NCI-H2107 (cell line): ENCODE results near the gene SLC8B1.
A peak's percentile ranks its signal among the peaks of the same experiment; 100 is the strongest.

ENCODE experiments used
- DNase-seq: peaks from one replicate; lab custom pipeline; 2025; lab: John Stamatoyannopoulos, UW

The SLC8B1 gene

DNA sequence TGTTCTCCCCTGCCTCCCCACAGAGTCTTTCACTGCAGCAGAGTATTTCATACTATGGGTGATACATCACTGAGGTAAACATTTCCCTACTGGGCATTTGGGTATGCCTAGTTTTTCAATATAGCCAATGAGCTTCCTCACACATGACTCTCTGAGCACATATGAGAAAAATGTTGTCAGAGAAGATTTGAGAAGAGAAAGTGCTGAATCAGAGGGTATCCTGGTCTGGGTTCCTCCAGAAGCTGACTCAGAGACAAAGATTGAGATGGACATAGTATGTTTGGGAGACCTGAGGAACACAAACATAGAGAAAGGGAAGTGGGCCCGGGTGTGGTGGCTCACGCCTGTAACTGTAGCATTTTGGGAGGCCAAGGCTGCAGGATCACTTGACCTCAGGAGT lies 12.6 kb downstream of the SLC8B1 start:
- no peak for DNase-seq

- no peak for DNase-seq
Observed at GRCh38 chr12:113320401-113320800, 14.5 kb downstream of the SLC8B1 start.

DNA sequence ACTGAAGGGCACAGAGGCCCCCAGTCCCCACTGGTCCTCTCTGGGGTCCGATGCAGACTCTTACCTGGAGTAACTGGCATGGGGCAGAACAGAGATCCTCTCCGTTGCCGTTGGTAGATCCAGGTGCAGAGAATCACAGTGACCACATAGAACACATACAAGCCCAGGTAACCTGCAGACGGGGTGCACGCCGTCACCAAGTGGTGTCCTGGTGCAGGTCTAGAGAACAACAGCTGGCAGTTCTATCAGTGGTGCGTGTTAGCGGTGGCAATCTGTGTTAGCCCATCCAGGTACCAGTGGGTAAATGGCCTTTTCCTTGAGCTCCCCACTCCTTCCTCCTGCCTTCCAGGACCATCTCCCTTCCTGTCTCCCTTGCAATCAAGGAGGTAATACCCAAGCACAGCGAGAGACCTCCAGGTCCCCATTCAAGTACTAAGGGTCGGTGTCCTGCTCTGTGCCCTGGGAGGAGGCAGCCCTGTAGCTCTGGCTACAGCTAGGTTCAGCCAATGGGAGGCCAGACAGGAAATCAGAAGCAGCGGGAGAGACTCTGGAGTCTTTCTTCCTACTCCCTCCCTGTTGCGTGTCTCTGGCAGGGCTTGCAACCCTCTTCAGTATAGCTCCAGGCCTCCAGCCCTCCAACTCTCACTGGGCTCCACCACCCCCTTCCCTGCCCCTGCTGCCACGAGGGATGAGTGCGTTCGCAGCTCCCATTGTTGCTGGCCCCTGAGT lies 15.8 kb downstream of the SLC8B1 start:
- no peak for DNase-seq

- no peak for DNase-seq
Observed at GRCh38 chr12:113318046-113318656, 16.8 kb downstream of the SLC8B1 start.

DNA sequence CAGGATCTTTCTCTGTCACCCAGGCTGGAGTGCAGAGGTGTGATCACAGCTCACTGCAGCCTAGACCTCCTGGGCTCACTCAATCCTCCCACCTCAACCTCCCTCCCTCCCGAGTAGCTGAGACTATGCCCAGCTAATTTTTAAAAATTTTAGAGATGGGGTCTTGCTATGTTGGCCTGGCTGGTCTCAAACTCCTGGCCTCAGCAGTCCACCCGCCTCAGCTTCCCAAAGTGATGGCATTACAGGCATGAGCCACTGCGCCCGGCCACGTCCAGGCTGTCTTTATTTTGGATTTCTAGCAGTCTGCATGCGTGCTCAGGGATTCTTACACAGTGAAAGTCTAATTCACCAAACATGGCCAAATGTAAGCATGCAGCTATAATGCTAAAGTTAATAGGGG lies 17.8 kb downstream of the SLC8B1 start:
- no peak for DNase-seq

- no peak for DNase-seq
Observed at GRCh38 chr12:113316155-113316554, 18.8 kb downstream of the SLC8B1 start.

DNA sequence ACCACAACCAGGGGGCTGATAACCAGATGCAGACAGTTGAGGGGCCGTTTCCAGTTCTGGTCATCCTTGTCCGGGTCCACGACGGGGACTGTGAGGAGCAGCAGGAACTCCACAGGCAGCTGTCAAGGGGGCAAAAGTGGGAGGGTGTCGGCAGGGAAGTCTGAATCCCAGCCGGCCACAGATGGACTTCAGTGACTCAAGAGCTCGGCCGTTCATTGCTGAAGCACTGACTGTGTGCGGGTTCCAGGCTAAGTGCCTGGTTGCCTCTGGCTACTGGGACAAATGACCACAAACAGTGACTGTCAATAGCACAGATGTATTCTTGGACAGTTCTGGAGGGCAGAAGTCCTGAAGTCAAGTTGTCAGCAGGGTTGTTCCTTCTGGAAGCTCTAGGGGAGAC lies 19.6 kb downstream of the SLC8B1 start:
- DNase-seq = no peak

GRCh38 chr12:113314121-113314529 lies 20.8 kb downstream of the SLC8B1 start:
- DNase-seq = no peak

DNA sequence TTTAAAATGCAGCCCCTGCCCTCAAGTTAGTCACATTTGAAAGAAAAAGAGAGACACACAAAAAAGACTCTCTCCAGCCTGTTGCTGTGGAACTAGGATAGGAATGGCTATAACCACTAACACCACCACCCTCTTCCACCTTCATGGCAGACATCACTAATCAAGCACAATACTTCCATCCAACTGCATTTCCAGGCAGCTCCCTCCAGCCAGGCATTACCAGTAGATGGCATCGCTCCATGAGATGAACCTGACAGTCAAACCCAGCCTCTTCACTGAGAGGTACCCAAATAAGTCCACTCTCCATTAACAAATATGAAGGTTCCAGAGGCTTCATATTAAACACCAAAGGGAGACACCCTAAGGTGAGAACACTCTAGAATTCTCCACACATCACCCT lies 24.4 kb downstream of the SLC8B1 start:
- no peak for DNase-seq

GRCh38 chr12:113306382-113306781 lies 28.5 kb downstream of the SLC8B1 start:
- no peak for DNase-seq

DNA sequence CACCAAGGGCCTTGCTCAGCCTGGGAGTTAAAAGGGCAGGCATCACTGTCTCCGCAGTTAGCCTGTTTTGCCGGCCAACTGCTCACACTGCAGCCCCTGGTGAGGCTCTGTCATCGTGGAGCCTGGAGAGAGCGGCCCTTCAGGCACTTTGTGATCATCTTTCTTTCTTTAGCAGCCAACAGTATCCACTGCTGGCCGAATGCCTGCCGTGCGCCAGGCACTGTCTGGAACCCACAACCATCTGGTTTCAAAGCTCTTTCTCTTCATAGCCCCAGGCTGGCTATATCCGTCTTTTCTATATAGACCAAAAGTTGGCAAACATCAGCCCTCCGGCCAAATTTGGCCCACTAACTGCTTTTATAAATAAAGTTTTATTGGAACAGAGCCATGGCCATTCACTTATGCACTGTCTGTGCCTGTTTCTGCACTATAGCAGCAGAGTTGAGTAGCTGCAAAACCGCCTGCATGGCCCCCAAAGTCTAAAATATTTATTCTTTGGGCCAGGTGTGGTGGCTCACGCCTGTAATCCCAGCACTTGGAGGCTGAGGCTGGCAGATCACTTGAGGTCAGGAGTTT lies 29.5 kb downstream of the SLC8B1 start:
- DNase-seq = no peak

DNA sequence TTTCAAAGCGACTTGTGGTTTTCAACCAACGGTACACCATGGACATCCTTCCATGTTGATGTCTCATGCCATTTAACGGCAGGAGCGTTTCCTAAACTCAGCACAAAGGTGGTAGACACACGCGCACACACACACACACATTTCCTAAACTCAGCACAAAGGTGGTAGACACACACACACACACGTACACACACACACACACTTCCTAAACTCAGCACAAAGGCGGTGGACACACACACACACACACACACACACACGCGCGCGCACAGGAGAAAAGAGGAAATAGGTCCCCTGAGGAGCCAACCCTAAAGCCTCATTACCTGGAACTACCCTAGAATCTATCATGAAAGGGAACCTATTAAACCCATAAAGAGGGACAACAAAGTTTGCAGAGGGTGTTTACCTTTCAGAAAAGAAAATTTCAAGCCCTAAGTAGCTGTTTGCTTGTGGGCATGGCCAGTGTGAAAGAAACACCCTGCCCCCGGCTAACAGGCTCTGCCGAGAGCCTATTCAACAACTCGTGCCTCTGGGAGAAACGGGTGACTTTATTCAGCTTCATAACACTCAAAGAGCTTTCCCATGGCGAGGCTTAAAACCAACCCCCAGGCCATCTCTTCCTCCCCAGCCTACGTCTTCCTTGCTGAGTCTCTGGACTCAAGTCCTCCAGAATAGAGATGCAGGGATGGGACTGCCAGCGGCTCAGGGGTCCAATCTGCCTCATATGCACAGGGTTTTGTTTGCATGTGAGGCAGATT lies 31.8 kb downstream of the SLC8B1 start:
- DNase-seq = no peak

GRCh38 chr12:113302466-113302865 lies 32.4 kb downstream of the SLC8B1 start:
- no peak for DNase-seq

- no peak for DNase-seq
Observed at GRCh38 chr12:113301811-113302210, 33.1 kb downstream of the SLC8B1 start.

DNA sequence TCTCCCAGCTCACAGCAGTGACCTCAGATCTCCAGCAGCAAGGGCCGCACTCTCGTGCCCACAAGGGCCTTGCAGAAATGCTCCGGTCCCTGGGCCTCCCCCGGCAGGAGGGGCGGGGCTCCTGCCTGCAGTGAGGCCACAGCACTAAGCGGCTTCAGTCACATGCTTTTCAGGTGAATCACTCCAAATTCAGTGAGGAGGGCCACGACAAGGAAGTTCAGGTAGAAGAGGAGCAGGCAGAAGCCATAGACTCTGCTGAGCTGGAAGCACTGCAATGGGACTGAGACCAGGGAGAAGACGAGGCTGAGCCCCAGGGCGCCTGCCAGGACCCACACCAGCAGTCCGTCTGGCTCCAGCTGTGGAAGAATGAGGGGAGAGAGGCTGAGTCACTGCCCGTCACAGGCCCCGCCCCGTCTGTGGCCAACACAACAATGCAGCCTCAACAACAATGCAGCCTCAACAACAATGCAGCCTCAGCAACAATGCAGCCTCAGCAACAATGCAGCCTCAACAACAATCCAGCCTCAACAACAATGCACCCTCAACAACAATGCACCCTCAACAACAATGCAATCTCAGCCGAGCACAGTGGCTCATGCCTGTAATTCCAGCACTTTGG lies 35.2 kb downstream of the SLC8B1 start:
- no peak for DNase-seq

DNA sequence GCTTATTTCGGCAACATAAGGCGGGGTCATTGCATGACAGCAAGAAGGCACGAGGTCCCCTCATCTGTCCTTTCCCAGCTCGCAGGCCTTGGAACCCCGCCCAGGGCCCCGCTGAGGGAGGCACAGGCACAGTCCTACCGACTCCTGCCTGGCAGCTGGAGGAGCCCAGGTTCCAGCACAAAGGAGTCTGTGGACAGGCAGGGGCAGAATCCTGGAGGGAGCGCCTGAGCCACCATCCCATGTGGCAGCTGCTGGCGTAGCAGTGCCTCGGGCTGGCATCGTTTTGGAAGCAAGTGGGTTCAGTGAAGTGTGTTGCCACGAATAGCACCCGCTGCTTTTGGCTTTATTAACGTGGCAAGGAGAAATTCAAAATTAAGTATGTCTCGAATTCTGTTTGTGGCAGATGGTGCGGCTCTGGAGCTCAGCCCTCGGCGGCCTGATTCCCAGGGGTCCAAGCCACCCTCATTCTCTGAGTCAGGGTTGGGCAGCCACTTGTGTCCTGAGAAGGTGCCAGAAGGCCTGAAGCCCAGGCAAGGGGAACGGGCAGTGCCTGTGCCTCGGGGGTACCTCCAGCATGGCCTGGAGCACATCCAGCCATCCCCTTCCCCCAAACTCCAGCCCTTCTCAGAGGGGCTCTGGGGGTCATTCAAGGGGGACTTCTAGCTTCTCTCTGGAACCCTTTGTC lies 35.9 kb downstream of the SLC8B1 start:
- DNase-seq = peak; percentile 80

- no peak for DNase-seq
Observed at GRCh38 chr12:113298472-113298817, 36.5 kb downstream of the SLC8B1 start.

DNA sequence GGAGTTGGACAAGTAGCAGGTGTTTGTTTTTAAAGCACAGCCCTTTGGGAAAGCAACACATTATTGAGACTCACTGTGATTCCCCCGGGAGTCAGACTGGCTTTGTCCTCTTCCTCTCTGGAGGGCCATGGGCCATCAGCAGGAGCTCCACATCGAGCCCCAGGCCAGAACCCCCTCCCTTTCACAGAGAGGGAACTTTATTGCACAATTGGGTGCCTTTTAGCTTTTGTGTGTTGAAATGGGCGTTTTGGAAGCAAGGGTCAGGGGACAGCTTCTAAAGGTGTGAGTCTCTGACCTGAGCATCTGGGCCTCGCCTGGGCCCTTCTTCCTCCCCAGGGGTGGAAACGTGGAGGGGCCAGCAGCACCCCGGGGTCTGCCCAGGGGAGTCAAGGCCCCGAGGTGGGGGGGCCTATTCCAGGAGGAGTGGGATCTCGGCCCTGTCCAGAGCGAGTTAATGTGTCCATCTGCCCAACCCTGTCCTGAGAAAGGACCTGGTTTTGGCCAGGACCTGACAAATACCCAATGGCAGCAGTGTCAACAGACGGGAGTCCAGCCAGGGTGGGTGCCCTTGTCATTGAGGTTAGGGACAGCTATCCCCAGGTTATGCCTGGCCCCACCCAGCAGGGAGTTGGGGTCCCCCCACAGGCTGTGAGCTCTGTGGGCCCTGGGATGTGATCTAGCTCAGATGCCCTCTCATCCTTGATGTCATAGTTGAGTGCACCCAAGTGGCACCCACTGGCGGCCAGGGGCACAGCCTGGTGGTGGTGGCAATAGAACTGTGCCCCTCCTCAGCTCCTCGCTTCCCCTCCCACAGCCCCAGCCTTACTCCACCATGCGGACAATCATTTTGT lies 37.1 kb downstream of the SLC8B1 start:
- peak; percentile 62 for DNase-seq

- no peak for DNase-seq
Observed at GRCh38 chr12:113297214-113297587, 37.7 kb downstream of the SLC8B1 start.

DNA sequence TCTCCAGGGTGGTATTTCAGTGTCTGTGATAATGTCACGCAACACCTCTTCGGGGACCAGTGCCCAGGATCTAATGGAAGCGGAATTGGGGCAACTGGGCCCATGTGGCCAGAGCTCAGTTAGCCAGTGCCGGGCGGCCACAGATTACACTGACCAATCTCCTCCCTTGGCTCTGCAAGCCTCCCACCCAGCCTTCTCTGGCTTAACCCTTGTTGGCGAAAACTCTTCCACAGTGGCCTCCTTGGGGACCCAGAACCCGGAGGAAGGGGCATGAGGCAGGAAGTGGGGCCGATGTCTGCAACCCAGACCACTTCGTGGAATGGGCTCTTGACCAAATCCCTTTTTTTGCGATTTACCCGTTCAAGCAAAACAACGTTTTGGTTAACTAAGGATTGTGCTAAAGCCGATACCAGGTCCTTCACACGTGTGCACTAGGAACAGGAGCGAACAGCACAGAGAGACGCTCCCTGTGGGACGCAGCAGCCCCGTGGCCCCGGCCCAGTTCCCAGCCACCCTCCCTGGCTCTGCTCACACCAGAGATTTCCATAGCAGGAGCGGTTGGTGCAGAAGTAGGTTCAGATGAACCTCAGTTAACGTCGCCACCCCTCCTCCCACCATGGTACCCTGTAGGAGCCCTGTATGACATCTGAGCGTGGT lies 38.2 kb downstream of the SLC8B1 start:
- DNase-seq = no peak
